ENCODE results near the gene TMEM44.
"Not testable (repeated sequence)": the region's sequence is repeated elsewhere in the genome, so short reads cannot be mapped to it uniquely, and the experiment has no call there.

TMEM44 gene

GRCh38 chr3:194607592-194608389 lies 25.4 kb downstream of the TMEM44 start:
- no peak overlapping the region for H3K4me3 ChIP-seq (replicated peaks; ENCODE audit: low read depth, low read length)
- DNase-seq (ENCODE audit: extremely low read depth, low read depth), result no peak
- TF ChIP-seq CTCF (IDR thresholded peaks at IDR 0.05; ENCODE audit: low read depth, low read length, missing control alignments), result no peak

GRCh38 chr3:194606941-194607340 lies 26.3 kb downstream of the TMEM44 start:
- no peak for DNase-seq (ENCODE audit: extremely low read depth, low read depth)
- no peak overlapping the region for H3K4me3 ChIP-seq (replicated peaks; ENCODE audit: low read depth, low read length)
- TF ChIP-seq CTCF (IDR thresholded peaks at IDR 0.05; ENCODE audit: low read depth, low read length, missing control alignments), result no peak

- TF ChIP-seq CTCF (IDR thresholded peaks at IDR 0.05; ENCODE audit: low read depth, low read length, missing control alignments), result no peak
- no peak overlapping the region for H3K4me3 ChIP-seq (replicated peaks; ENCODE audit: low read depth, low read length)
- DNase-seq (ENCODE audit: extremely low read depth, low read depth), result no peak
These were observed 27.1 kb downstream of the TMEM44 start for GRCh38 chr3:194606163-194606562.

GRCh38 chr3:194605314-194605713 lies 27.9 kb downstream of the TMEM44 start:
- not testable (repeated sequence) for H3K4me3 ChIP-seq (replicated peaks; ENCODE audit: low read depth, low read length); DNase-seq (ENCODE audit: extremely low read depth, low read depth)

GRCh38 chr3:194604837-194605236 lies 28.4 kb downstream of the TMEM44 start:
- H3K4me3 ChIP-seq (replicated peaks; ENCODE audit: low read depth, low read length), result no peak overlapping the region
- no peak for DNase-seq (ENCODE audit: extremely low read depth, low read depth)
- peak; percentile 54 for TF ChIP-seq CTCF (IDR thresholded peaks at IDR 0.05; ENCODE audit: low read depth, low read length, missing control alignments)

- TF ChIP-seq CTCF (IDR thresholded peaks at IDR 0.05; ENCODE audit: low read depth, low read length, missing control alignments), result no peak
- no peak for DNase-seq (ENCODE audit: extremely low read depth, low read depth)
- H3K4me3 ChIP-seq (replicated peaks; ENCODE audit: low read depth, low read length), result no peak overlapping the region
These were observed 29.1 kb downstream of the TMEM44 start for GRCh38 chr3:194604126-194604525.

GRCh38 chr3:194602669-194603171 lies 30.5 kb downstream of the TMEM44 start:
- DNase-seq (ENCODE audit: extremely low read depth, low read depth), result no peak

More at GRCh38 chr3:194602669-194603171, 30.5 kb downstream of the TMEM44 start:
- peak; percentile 10 for TF ChIP-seq CTCF (IDR thresholded peaks at IDR 0.05; ENCODE audit: low read depth, low read length, missing control alignments)
- H3K4me3 ChIP-seq (replicated peaks; ENCODE audit: low read depth, low read length), result no peak overlapping the region

Data from HFF-Myc (cell line).